Hematopoietic multipotent progenitor cell treated with erythropoietin and hydrocortisone succinate and interleukin-3 and kit ligand, for 17 days (in vitro differentiated cells): Measurements from ENCODE around the gene AUTS2.

Experiments
- DNase-seq: peaks from one replicate; pipeline ENCODE4 v3.0.0-alpha.2; 2015; ENCODE audit warnings: low spot score

AUTS2 gene

DNA sequence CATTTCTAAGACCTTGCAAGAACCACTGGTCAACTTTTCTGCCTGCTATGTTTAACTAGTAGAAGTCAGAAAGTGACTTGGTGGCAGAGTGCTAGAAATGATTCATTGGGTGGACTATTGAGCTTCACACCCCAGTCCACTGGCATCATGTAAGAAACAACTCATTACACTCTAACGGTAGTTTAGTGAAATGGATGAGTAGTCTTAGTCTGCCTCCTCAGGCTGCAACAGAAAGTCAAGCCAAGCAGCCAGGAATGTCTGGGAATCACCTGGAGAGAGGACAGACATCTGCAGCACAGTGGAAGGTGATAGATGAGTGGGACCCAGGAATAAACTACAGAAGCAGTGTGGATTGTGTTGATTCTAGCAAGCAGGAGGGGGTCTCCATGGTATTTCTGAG lies 125.4 kb downstream of the AUTS2 start:
- no peak for DNase-seq

DNA sequence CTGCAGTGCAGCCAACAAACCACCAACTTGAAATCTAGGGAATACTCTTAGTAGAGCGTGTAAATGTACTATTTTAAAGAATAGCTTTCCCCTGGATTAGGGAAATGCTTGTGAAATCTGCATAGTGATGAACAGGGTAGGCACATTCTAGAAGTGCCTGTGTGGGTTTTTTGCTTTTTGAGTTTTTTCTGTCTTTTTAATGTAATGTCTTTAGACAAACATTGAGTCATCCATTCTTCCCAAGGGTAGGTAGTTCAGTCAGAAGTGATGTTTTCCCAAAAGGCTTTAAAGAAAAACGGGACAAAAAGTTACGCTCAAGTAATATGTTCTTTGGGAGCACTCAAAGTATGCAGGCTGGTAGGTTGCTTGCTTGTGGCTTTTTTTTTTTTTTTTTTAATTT lies 130.0 kb downstream of the AUTS2 start:
- DNase-seq: no peak

DNA sequence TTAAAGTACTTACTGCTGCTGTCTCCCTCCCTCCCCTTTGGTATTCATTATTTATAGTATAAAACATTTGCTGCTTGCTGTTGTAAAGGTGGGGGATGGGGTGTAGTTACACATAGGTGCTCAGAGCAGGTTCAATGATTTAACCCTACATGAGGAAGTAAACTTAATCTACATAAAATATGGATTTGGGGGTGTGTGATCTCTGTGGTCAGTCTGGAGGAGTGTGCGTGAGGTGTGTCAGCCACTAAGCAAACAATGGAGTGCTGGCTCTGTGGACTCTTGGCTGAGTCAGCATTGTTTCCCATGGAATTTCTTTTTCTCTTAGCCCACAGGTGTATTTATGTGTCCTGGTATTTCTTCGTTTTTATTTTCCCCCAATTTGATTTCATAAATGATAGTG lies 133.9 kb downstream of the AUTS2 start:
- DNase-seq: no peak

- no peak for DNase-seq
Observed at GRCh38 chr7:69735582-69735981, 137.3 kb downstream of the AUTS2 start.

- DNase-seq: no peak
Observed at GRCh38 chr7:69736126-69736810, 138.0 kb downstream of the AUTS2 start.

GRCh38 chr7:69738396-69738951 lies 140.2 kb downstream of the AUTS2 start:
- DNase-seq: no peak

GRCh38 chr7:69739190-69739589 lies 140.9 kb downstream of the AUTS2 start:
- no peak for DNase-seq

- no peak for DNase-seq
Observed at GRCh38 chr7:69739931-69740431, 141.7 kb downstream of the AUTS2 start.

DNA sequence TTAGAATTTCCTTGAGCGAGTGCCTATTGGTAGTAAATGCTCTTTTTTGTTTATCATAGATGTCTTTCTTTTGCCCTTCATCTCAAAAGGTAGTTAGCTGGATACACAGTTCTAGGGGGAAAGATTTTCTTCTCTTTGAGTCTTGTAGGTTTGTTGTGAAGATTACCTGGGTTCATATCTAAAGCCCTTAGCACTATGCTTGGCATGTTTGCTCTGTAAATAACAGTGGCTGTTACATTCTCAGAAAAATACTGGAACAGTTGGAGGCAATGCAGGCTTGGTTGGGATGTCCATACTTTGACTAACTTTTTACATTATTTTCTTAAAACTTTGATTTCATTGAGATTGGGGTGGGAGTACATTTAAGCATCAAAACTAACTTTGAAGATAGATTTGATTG lies 144.0 kb downstream of the AUTS2 start:
- no peak for DNase-seq

DNA sequence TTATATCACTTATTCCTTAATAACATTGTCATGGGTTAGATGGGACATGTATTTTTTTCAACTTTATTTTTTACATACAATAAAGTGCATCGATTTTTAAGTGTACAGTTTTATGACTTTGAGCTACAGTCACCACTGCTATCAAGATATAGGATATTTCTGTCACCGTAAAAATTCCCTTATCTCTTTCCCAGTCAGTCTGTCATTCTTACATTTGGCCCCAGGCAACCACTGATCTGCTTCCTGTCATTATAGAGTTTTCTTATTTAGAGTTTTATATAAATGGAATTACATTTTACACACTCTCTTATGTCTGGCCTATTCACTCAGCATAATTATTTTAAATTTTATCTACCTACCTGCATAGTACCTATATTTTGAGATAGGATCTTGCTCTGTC lies 145.2 kb downstream of the AUTS2 start:
- DNase-seq: no peak

DNA sequence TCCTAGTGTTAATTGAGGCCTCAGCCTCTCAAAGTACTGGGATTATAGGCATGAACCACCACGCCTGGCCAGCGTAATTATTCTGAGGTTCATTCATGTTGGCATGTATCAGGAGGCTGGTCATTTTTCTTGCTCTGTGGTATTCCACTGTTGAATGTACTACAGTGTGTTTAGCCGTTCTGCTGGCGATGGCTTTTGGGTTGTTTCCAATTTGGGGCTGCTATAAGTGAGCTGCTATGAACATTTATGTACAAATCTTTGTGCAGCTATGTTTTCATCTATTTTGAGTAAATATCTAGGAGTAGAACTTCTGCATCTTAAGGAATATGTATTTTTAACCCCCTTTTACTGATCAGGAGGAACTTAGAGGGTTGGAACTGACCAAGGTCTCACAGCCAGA lies 145.8 kb downstream of the AUTS2 start:
- no peak for DNase-seq

DNA sequence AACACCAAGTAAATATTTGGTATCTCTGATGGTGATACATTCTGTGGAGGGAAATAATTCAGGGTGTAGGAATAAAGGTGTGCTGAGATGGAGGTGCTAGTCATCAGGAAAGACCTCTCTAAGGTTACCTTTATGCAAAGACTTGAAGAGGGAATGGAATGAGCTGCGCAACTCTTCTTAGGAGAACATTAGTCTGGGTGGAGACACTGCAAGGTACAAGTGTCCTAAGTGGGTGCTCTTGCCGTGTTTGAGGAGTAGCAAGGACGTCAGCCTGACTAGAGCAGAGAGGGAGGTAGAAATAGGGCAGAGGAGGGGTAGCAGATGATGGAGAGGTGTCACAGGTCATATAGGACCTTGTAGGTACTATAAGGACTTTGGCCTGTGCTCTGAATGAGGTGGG lies 148.1 kb downstream of the AUTS2 start:
- no peak for DNase-seq

DNA sequence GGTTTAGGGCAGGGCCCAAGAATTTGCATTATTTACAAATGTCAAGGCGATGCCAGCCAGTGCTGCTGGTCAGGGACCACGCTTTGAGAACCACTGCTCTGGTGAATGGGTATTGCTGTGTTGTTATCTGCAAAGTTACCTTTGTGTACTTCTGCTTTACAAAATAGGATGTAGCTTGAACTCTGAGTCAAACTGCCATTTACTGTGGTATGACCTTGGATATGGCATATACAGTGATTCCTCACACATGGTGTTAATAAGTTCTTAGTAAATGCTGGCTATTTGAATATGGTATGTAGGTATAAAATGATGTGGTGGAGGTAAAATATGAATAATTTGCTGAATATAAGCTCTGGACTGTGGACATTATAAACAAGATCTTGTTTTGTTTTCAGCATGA lies 148.9 kb downstream of the AUTS2 start:
- no peak for DNase-seq

- no peak for DNase-seq
Observed at GRCh38 chr7:69748530-69748929, 150.3 kb downstream of the AUTS2 start.

GRCh38 chr7:69749372-69749979 lies 151.2 kb downstream of the AUTS2 start:
- no peak for DNase-seq

DNA sequence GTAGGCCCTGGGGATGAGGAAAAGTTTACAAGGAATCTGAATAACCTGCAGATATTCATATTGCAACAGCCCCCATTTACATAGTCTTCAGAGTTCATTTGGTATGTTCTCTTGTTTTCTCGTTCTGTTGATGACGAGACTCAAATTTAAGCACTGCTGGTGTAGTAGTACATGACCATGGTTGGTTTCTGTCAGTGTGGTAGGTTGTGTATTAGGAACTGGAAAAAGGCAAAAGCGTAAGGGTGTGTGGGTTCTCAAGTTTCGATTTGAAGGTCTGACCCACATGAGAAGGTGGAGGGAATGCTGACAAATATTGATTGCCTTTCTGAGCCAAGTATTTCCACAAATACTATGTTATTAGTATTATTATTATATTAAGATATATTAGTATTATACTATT lies 151.7 kb downstream of the AUTS2 start:
- no peak for DNase-seq

GRCh38 chr7:69751026-69751425 lies 152.8 kb downstream of the AUTS2 start:
- DNase-seq: no peak

GRCh38 chr7:69753981-69754380 lies 155.7 kb downstream of the AUTS2 start:
- DNase-seq: no peak

GRCh38 chr7:69754476-69754875 lies 156.2 kb downstream of the AUTS2 start:
- DNase-seq: no peak

DNA sequence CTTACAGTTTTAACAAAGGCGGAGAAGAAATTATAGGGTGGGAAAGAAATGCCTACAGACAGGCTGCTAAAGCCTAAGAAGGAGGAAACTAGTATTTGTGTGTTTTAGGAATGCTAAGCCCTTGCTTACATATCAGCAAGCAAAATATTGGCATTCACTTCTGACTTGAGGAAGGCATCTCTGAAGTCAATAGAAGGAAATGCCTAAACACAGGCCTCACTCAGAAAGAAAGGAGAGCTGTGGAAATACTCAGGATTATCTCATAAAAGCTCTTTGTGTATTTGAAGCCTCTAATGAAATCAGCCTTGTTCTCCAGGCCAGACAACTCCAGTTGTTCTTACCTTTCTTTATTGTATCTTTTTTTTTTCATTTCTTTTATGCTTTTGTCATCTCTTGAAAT lies 158.0 kb downstream of the AUTS2 start:
- DNase-seq: no peak

DNA sequence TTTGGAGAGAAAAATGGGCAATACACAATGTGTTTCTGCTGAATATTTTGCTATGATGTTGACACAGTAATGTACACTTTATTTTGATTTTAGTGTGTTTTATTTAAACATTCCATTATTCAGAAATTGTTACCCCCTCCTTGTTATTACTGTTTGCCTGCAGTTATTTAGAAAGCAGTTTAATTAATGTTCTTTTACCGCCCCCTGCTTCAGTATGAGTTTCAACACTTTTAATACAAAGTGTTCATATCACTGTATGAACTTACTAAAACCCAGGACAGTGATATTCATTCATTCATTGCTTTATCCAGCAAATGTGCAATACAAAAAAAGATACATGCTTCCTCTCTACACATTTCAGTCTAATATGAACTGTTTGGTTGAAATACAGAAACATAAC lies 159.3 kb downstream of the AUTS2 start:
- DNase-seq: no peak

DNA sequence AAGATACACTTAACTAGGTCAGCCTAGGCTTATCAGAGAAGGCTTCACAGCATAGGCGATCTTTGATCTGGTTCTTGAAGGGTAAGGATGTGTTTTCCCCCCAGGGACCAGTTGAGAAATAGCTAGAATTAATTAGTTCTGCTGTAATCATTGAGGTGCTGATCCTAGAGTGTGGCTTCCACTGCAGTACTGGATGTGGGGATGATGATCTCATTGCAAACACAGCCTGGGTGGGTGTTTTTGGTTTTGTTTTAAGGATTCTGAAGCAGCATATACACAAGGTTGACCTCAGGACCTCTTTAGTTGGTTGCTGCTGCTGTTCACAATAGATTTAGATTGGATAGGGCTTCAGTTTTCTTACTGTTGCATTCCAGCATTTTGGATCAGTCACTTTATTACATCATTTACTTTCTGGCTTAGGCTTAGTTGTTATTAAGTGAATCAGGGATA lies 159.7 kb downstream of the AUTS2 start:
- no peak for DNase-seq

GRCh38 chr7:69759373-69759772 lies 161.1 kb downstream of the AUTS2 start:
- DNase-seq: no peak
